RPMI7951 (cell line): ENCODE measurements around the gene MMP11. TPM values are rescaled to one million over a fixed set of nuclear protein-coding genes. Genes with fewer than 3 reads are reported as not detected.
A peak's percentile ranks its signal among the peaks of the same experiment; 100 is the strongest.

Experiments used
- DNase-seq: peaks from one replicate; pipeline ENCODE4 v3.0.0-alpha.2; 2012; ENCODE audit warnings: low read depth
- total RNA-seq: library from RNA; depleted of rRNA; stranded (reverse); fragments of >200 nt; shearing (Covaris generic); gene quantifications from 2 replicates; pipeline ENCODE4 v1.2.3, GENCODE V29; 2014; rRNA removed

Gene MMP11
- total RNA-seq, 1 experiment from 2014 or later = 52.3 TPM

GRCh38 chr22:23828800-23829680 is 56.4 kb downstream of the MMP11 start:
- DNase-seq = no peak

GRCh38 chr22:23829845-23830372 is 57.3 kb downstream of the MMP11 start:
- DNase-seq = peak; percentile 92

- DNase-seq = no peak
Observed at GRCh38 chr22:23831261-23831660, 58.6 kb downstream of the MMP11 start.

- DNase-seq = no peak
Observed at GRCh38 chr22:23831781-23832180, 59.1 kb downstream of the MMP11 start.

GRCh38 chr22:23832226-23833016 is 59.8 kb downstream of the MMP11 start:
- no peak for DNase-seq

- DNase-seq = no peak
Observed at GRCh38 chr22:23833017-23833751, 60.5 kb downstream of the MMP11 start.

Other genes with a start within 250 kb of the MMP11 start
- not detected in 2 replicates for gene IGLL1, start 192.6 kb upstream of the MMP11 start, total RNA-seq
- gene DRICH1, start 140.5 kb upstream of the MMP11 start, total RNA-seq = not detected in 2 replicates
- gene RGL4, start 81.8 kb upstream of the MMP11 start, total RNA-seq = 0.12 TPM in 1 of 2 replicates, not detected in the other
- 1.8 and 2.9 TPM in 2 replicates for gene ZNF70, start 21.7 kb upstream of the MMP11 start, total RNA-seq
- gene VPREB3, start 18.4 kb upstream of the MMP11 start, total RNA-seq = not detected in 2 replicates
- gene C22orf15, start 9.9 kb upstream of the MMP11 start, total RNA-seq = not detected in 2 replicates
- gene CHCHD10, start 4.9 kb upstream of the MMP11 start, total RNA-seq = 1.8 and 13.9 TPM in 2 replicates
- gene SMARCB1, start 14.1 kb downstream of the MMP11 start, total RNA-seq = 72.3 and 77.3 TPM in 2 replicates
- gene DERL3, start 66.2 kb downstream of the MMP11 start, total RNA-seq = 1.9 and 4.2 TPM in 2 replicates
- 32.1 and 39.5 TPM in 2 replicates for gene SLC2A11, start 85.0 kb downstream of the MMP11 start, total RNA-seq
- gene MIF, start 121.5 kb downstream of the MMP11 start, total RNA-seq = 582 and 667 TPM in 2 replicates
- 18.5 and 21.4 TPM in 2 replicates for gene GSTT2B, start 188.3 kb downstream of the MMP11 start, total RNA-seq
- gene DDTL, start 194.0 kb downstream of the MMP11 start, total RNA-seq = 1.9 and 2.3 TPM in 2 replicates
- 218 and 257 TPM in 2 replicates for gene DDT, start 201.6 kb downstream of the MMP11 start, total RNA-seq
- gene GSTT2, start 207.3 kb downstream of the MMP11 start, total RNA-seq = 0.29 and 0.84 TPM in 2 replicates
- not detected in 2 replicates for gene GSTT4, start 232.6 kb downstream of the MMP11 start, total RNA-seq
- gene CABIN1, start 238.5 kb downstream of the MMP11 start, total RNA-seq = 18.9 and 19.5 TPM in 2 replicates